Hepatocyte (in vitro differentiated cells): ENCODE measurements around the gene C11orf68. TPM values are rescaled to one million over a fixed set of nuclear protein-coding genes. Genes with fewer than 3 reads are reported as not detected.

Experiments
- DNase-seq: peaks from one replicate; pipeline ENCODE4 v3.0.0-alpha.2; 2016; ENCODE audit warnings: low spot score
- H2AFZ ChIP-seq: fragments of 200-600 bp; sonication (generic); 2 replicates; pipeline ENCODE4 v1.6.0; 2016; ENCODE audit warnings: antibody characterized with exemption, mild to moderate bottlenecking
- H3K27ac ChIP-seq: fragments of 200-600 bp; sonication (generic); 2 replicates; pipeline ENCODE4 v1.5.1; 2016; ENCODE audit warnings: mild to moderate bottlenecking
- H3K27me3 ChIP-seq: fragments of 200-600 bp; sonication (generic); 2 replicates; pipeline ENCODE4 v1.6.1; 2016
- H3K36me3 ChIP-seq: fragments of 200-600 bp; sonication (generic); replicated peaks from 2 replicates; pipeline ENCODE4 v1.5.1; 2016; ENCODE audit warnings: low read depth; ENCODE audit not compliant: insufficient read depth
- H3K4me1 ChIP-seq: fragments of 200-600 bp; sonication (generic); 2 replicates; pipeline ENCODE4 v1.5.1; 2016; ENCODE audit warnings: mild to moderate bottlenecking, moderate library complexity; ENCODE audit not compliant: insufficient read depth
- H3K4me2 ChIP-seq: fragments of 200-600 bp; sonication (generic); 2 replicates; pipeline ENCODE4 v1.6.0; 2016
- H3K4me3 ChIP-seq: fragments of 200-600 bp; sonication (generic); 2 replicates; pipeline ENCODE4 v1.5.1; 2016; ENCODE audit warnings: mild to moderate bottlenecking
- H3K79me2 ChIP-seq: fragments of 200-600 bp; sonication (generic); 2 replicates; pipeline ENCODE4 v1.6.0; 2017; ENCODE audit warnings: mild to moderate bottlenecking
- H3K9me2 ChIP-seq: fragments of 200-600 bp; sonication (generic); replicated peaks from 2 replicates; pipeline ENCODE4 v1.6.0; 2017; ENCODE audit warnings: mild to moderate bottlenecking; ENCODE audit not compliant: insufficient read depth
- H3K9me3 ChIP-seq: fragments of 200-600 bp; sonication (generic); 2 replicates; pipeline ENCODE4 v1.5.1; 2016; ENCODE audit warnings: low read depth, mild to moderate bottlenecking
- H4K20me1 ChIP-seq: fragments of 200-600 bp; sonication (generic); 2 replicates; pipeline ENCODE4 v1.6.0; 2016; ENCODE audit warnings: mild to moderate bottlenecking; ENCODE audit not compliant: insufficient read depth, poor library complexity, severe bottlenecking
- CTCF ChIP-seq: fragments of 200-600 bp; sonication (generic); IDR thresholded peaks from 2 replicates; pipeline ENCODE4 v1.5.1; 2016; ENCODE audit warnings: antibody characterized with exemption, mild to moderate bottlenecking; ENCODE audit not compliant: poor library complexity
- EZH2 ChIP-seq: fragments of 200-600 bp; sonication (generic); IDR thresholded peaks from 2 replicates; pipeline ENCODE4 v1.6.1; 2016; ENCODE audit warnings: antibody characterized with exemption, mild to moderate bottlenecking, borderline replicate concordance
- EZH2phosphoT487 ChIP-seq: fragments of 200-600 bp; sonication (generic); IDR thresholded peaks from one replicate; pipeline ENCODE4 v1.6.1; 2018; ENCODE audit warnings: antibody characterized with exemption, mild to moderate bottlenecking, low read depth, moderate library complexity; ENCODE audit not compliant: unreplicated experiment, severe bottlenecking
- WGBS: methylation state at CpG from one replicate; pipeline ENCODE4 v1.1.6; 2016; ENCODE audit warnings: low lambda C conversion rate; ENCODE audit errors: missing lambda C conversion rate; 5-methylcytosine and 5-hydroxymethylcytosine counted together
- polyA plus RNA-seq: library from polyadenylated mRNA; unstranded; fragments of >200 nt; fragmentation: Nextera tagmentation; extraction: Ambion mirVana; gene quantifications from 2 replicates; pipeline ENCODE4 v1.2.1, GENCODE V29; 2016
- total RNA-seq: library from RNA; depleted of rRNA; stranded (reverse); fragments of >200 nt; gene quantifications from 2 replicates; pipeline ENCODE4 v1.2.3, GENCODE V29; 2014

Gene C11orf68
- total and polyA plus RNA-seq, 2 experiments from 2014 or later, result 26.3 to 59.3 TPM

- H3K4me2 ChIP-seq, result no peak overlapping the region
Observed at GRCh38 chr11:65868076-65868667, 50.7 kb downstream of the C11orf68 start.

GRCh38 chr11:65867284-65868071 lies 51.4 kb downstream of the C11orf68 start:
- H3K79me2 ChIP-seq, result peaks cover 4% of the 10 kb centered on the region
- H3K27me3 ChIP-seq, result no peaks in the 10 kb centered on the region
- H3K27ac ChIP-seq, result no peak overlapping the region
- H3K9me2 ChIP-seq, result no peaks in the 10 kb centered on the region
- H3K4me1 ChIP-seq, result no peaks in the 10 kb centered on the region
- no peaks in the 10 kb centered on the region for H4K20me1 ChIP-seq
- no peaks in the 10 kb centered on the region for H3K36me3 ChIP-seq
- H3K4me2 ChIP-seq, result no peak overlapping the region
- no peaks in the 10 kb centered on the region for H3K9me3 ChIP-seq
- no peak for TF ChIP-seq EZH2
- no peak for TF ChIP-seq CTCF
- no peak for TF ChIP-seq EZH2phosphoT487
- DNase-seq, result no peak
- WGBS, result 56% methylated on average over 29 of the region's 29 CpGs
- no peak overlapping the region for H3K4me3 ChIP-seq
- H2AFZ ChIP-seq, result no peak overlapping the region

More at GRCh38 chr11:65868076-65868667, 50.7 kb downstream of the C11orf68 start:
- no peak for DNase-seq
- H3K9me2 ChIP-seq, result no peaks in the 10 kb centered on the region
- 87% methylated on average over 19 of the region's 19 CpGs for WGBS
- H2AFZ ChIP-seq, result no peak overlapping the region
- no peaks in the 10 kb centered on the region for H4K20me1 ChIP-seq
- no peaks in the 10 kb centered on the region for H3K79me2 ChIP-seq
- no peaks in the 10 kb centered on the region for H3K27me3 ChIP-seq
- no peaks in the 10 kb centered on the region for H3K36me3 ChIP-seq
- TF ChIP-seq EZH2phosphoT487, result no peak
- no peak for TF ChIP-seq CTCF
- TF ChIP-seq EZH2, result no peak
- no peak overlapping the region for H3K4me3 ChIP-seq
- H3K4me1 ChIP-seq, result no peaks in the 10 kb centered on the region
- no peak overlapping the region for H3K27ac ChIP-seq
- H3K9me3 ChIP-seq, result no peaks in the 10 kb centered on the region

Other genes with a start within 250 kb of the C11orf68 start
- 36.1 and 41.7 TPM in 2 replicates for gene KAT5, start 206.8 kb downstream of the C11orf68 start, total RNA-seq
- gene KAT5, start 206.8 kb downstream of the C11orf68 start, polyA plus RNA-seq, result 53.1 and 77.2 TPM in 2 replicates
- gene RNASEH2C, start 198.3 kb downstream of the C11orf68 start, total RNA-seq, result 26.4 and 44.4 TPM in 2 replicates
- gene RNASEH2C, start 198.3 kb downstream of the C11orf68 start, polyA plus RNA-seq, result 68.6 and 78.7 TPM in 2 replicates
- gene AP5B1, start 138.1 kb downstream of the C11orf68 start, total RNA-seq, result 19.5 and 20.9 TPM in 2 replicates
- 24.8 and 27.1 TPM in 2 replicates for gene AP5B1, start 138.1 kb downstream of the C11orf68 start, polyA plus RNA-seq
- 26.0 and 26.3 TPM in 2 replicates for gene OVOL1, start 132.0 kb downstream of the C11orf68 start, total RNA-seq
- gene OVOL1, start 132.0 kb downstream of the C11orf68 start, polyA plus RNA-seq, result 20.6 and 20.8 TPM in 2 replicates
- gene SNX32, start 85.1 kb downstream of the C11orf68 start, total RNA-seq, result 2.3 and 2.9 TPM in 2 replicates
- 5.1 and 6.0 TPM in 2 replicates for gene SNX32, start 85.1 kb downstream of the C11orf68 start, polyA plus RNA-seq
- gene CFL1, start 60.9 kb downstream of the C11orf68 start, total RNA-seq, result 720 and 758 TPM in 2 replicates
- gene CFL1, start 60.9 kb downstream of the C11orf68 start, polyA plus RNA-seq, result 1,698 and 1,708 TPM in 2 replicates
- 22.3 and 23.8 TPM in 2 replicates for gene MUS81, start 58.6 kb downstream of the C11orf68 start, total RNA-seq
- 47.0 and 51.7 TPM in 2 replicates for gene MUS81, start 58.6 kb downstream of the C11orf68 start, polyA plus RNA-seq
- gene EFEMP2, start 46.3 kb downstream of the C11orf68 start, total RNA-seq, result 65.2 and 69.7 TPM in 2 replicates
- 197 and 230 TPM in 2 replicates for gene EFEMP2, start 46.3 kb downstream of the C11orf68 start, polyA plus RNA-seq
- not detected in 2 replicates for gene CTSW, start 39.2 kb downstream of the C11orf68 start, total RNA-seq
- gene CTSW, start 39.2 kb downstream of the C11orf68 start, polyA plus RNA-seq, result 0.15 and 0.56 TPM in 2 replicates
- 72.6 and 74.9 TPM in 2 replicates for gene FIBP, start 30.6 kb downstream of the C11orf68 start, total RNA-seq
- 93.6 and 101 TPM in 2 replicates for gene FIBP, start 30.6 kb downstream of the C11orf68 start, polyA plus RNA-seq
- gene CCDC85B, start 28.4 kb downstream of the C11orf68 start, total RNA-seq, result 15.1 and 21.5 TPM in 2 replicates
- 38.2 and 41.6 TPM in 2 replicates for gene CCDC85B, start 28.4 kb downstream of the C11orf68 start, polyA plus RNA-seq
- gene FOSL1, start 18.7 kb downstream of the C11orf68 start, total RNA-seq, result 4.5 and 4.7 TPM in 2 replicates
- 16.5 and 20.1 TPM in 2 replicates for gene FOSL1, start 18.7 kb downstream of the C11orf68 start, polyA plus RNA-seq
- gene DRAP1, start 364 bp upstream of the C11orf68 start, total RNA-seq, result 59.1 and 65.3 TPM in 2 replicates
- 158 and 173 TPM in 2 replicates for gene DRAP1, start 364 bp upstream of the C11orf68 start, polyA plus RNA-seq
- gene TSGA10IP, start 26.4 kb upstream of the C11orf68 start, total RNA-seq, result not detected in 2 replicates
- not detected in 2 replicates for gene TSGA10IP, start 26.4 kb upstream of the C11orf68 start, polyA plus RNA-seq
- 10.9 and 32.5 TPM in 2 replicates for gene SART1, start 42.7 kb upstream of the C11orf68 start, total RNA-seq
- gene SART1, start 42.7 kb upstream of the C11orf68 start, polyA plus RNA-seq, result 34.1 and 37.5 TPM in 2 replicates
- 25.6 and 27.0 TPM in 2 replicates for gene EIF1AD, start 83.1 kb upstream of the C11orf68 start, total RNA-seq
- gene EIF1AD, start 83.1 kb upstream of the C11orf68 start, polyA plus RNA-seq, result 19.4 and 24.8 TPM in 2 replicates
- gene BANF1, start 83.4 kb upstream of the C11orf68 start, total RNA-seq, result 22.8 and 37.8 TPM in 2 replicates
- gene BANF1, start 83.4 kb upstream of the C11orf68 start, polyA plus RNA-seq, result 197 and 215 TPM in 2 replicates
- gene CST6, start 92.9 kb upstream of the C11orf68 start, total RNA-seq, result 3.0 and 4.4 TPM in 2 replicates
- 9.4 and 17.6 TPM in 2 replicates for gene CST6, start 92.9 kb upstream of the C11orf68 start, polyA plus RNA-seq
- gene CATSPER1, start 107.4 kb upstream of the C11orf68 start, total RNA-seq, result not detected in 2 replicates
- gene CATSPER1, start 107.4 kb upstream of the C11orf68 start, polyA plus RNA-seq, result not detected in 2 replicates
- gene GAL3ST3, start 130.1 kb upstream of the C11orf68 start, total RNA-seq, result 0.68 and 0.80 TPM in 2 replicates
- gene GAL3ST3, start 130.1 kb upstream of the C11orf68 start, polyA plus RNA-seq, result 1.1 and 2.6 TPM in 2 replicates
- 109 and 120 TPM in 2 replicates for gene SF3B2, start 133.3 kb upstream of the C11orf68 start, total RNA-seq
- gene SF3B2, start 133.3 kb upstream of the C11orf68 start, polyA plus RNA-seq, result 155 and 170 TPM in 2 replicates
- 23.5 and 28.2 TPM in 2 replicates for gene PACS1, start 151.2 kb upstream of the C11orf68 start, total RNA-seq
- gene PACS1, start 151.2 kb upstream of the C11orf68 start, polyA plus RNA-seq, result 70.1 and 71.5 TPM in 2 replicates